ENCODE measurements around the gene PRPF8.

GRCh38 chr17:1727876-1728630 lies 43.4 kb upstream of the PRPF8 start:
- TF ChIP-seq EZH2 (IDR thresholded peaks at IDR 0.05; ENCODE audit: borderline replicate concordance, low read length), result no peak
- no peak for TF ChIP-seq CTCF (IDR thresholded peaks at IDR 0.05; ENCODE audit: low read length)
